GM20000 (cell line): Measurements from ENCODE around the gene GNB2.

ENCODE experiments used
- DNase-seq: peaks from one replicate; pipeline ENCODE4 v3.0.0; 2012; ENCODE audit warnings: low spot score
- CTCF ChIP-seq: IDR thresholded peaks from 2 replicates; pipeline ENCODE4 v1.5.1; 2012; ENCODE audit warnings: mild to moderate bottlenecking, control low read depth; ENCODE audit errors: extremely low read depth, missing control alignments

The GNB2 gene

GRCh38 chr7:100685049-100685605, 11.6 kb downstream of the GNB2 start:
- no peak for TF ChIP-seq CTCF
- peak; percentile 21 for DNase-seq

- DNase-seq = no peak
- TF ChIP-seq CTCF = no peak
Measured at GRCh38 chr7:100685631-100686145, 12.1 kb downstream of the GNB2 start.

GRCh38 chr7:100686201-100686821, 12.8 kb downstream of the GNB2 start:
- TF ChIP-seq CTCF = no peak
- DNase-seq = no peak

- TF ChIP-seq CTCF = no peak
- DNase-seq = no peak
Measured at GRCh38 chr7:100686822-100687211, 13.3 kb downstream of the GNB2 start.

GRCh38 chr7:100687261-100687660, 13.7 kb downstream of the GNB2 start:
- no peak for TF ChIP-seq CTCF
- no peak for DNase-seq

GRCh38 chr7:100687751-100688300, 14.3 kb downstream of the GNB2 start:
- no peak for TF ChIP-seq CTCF
- DNase-seq = no peak

- TF ChIP-seq CTCF = no peak
- DNase-seq = no peak
Measured at GRCh38 chr7:100688326-100688860, 14.9 kb downstream of the GNB2 start.
